GM19324 (cell line): Measurements from ENCODE around the gene TRIB2.

ENCODE experiments used
- ATAC-seq: cut with Tn5 transposase; IDR thresholded peaks from one replicate; pipeline ENCODE4 v1.9.1; 2021; ENCODE audit warnings: mild to moderate bottlenecking, moderate library complexity; ENCODE audit not compliant: unreplicated experiment, low FRiP score

The TRIB2 gene

DNA sequence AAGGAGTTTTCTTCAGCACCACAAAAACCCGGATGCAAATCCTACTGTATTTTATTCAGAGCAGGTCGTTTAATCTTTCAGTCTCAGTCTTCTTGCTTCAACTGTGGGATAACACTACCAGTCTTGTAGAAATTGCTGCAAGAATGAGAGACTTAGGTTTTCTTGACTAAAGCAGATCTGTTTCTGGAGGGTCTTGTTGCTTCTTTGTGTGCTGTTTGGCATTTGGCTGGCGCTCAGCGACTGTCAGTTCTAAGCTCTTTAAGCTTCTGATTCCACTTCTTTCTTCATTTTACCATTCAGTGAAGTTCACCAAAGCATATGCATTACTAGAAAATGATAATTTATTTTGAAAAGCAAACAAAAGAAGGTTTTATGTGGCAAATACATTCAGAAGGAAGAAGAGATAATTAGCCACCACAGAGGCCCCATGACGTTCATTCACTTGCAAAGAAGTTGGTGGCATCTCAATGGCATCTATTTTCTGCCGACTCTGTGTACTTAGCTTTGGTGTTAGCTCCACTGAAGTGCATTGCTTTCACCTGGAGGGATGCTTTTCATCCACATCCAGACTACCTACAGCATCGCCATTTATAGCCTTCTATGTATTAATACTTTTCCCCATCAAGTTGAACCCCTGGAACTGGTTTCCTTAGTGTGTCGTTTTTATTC is 53.7 kb downstream of the TRIB2 start:
- no peak for ATAC-seq

GRCh38 chr2:12771154-12771553 is 54.4 kb downstream of the TRIB2 start:
- ATAC-seq = no peak

DNA sequence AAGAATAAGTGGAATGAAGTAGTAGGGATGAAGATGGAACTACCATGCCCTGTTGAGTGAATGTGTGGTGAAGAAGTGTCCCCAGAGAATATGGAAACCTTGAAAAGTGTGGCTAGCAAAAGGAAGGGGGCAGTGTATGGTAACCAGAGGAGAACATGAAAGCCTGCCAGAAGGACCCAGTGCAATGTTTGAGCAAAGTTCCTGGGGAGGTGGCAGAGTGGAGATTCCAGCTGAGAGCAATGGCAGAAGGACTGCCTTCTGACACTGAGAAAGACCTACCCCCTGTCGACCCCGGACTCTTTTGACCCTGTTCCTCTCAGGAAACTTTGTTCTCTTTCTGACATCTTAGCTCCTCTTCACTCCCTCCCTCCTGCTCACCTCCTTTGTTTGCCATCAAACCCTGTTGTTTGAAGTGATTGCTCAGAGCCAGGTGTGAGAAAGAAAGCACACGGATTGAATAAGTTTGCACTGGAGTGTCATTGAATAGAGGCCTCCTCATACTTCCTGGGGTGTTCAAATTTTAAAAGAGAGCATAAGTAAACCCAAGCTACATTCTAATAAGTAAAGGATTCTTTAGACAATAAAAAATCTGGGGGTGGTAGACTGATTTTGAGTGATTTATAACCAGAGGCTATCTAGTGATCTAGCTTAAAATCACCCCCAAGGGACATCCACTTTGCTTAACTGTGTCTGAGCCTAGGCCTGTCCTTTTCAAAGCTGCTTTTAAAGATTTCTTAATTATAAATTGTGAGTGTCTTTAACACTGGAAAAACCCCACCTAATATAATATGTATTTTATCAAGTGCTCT is 57.1 kb downstream of the TRIB2 start:
- ATAC-seq = no peak

DNA sequence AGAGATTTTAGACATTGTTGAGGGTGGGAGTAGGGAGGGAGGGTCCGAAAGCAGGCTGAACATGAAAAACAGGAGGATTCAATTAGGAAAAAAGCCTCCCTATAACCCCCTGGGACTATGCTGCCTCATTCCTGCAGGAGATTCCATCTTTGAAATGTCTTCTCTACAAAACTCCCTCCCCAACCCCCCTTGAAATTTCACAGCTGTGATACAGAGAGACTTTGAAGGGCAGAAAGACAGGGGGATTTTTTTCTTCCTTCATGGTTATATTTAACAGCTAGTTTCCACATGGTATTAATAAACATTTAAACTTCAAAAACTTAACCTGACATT is 57.6 kb downstream of the TRIB2 start:
- no peak for ATAC-seq

GRCh38 chr2:12776521-12776961 is 59.8 kb downstream of the TRIB2 start:
- ATAC-seq = no peak

DNA sequence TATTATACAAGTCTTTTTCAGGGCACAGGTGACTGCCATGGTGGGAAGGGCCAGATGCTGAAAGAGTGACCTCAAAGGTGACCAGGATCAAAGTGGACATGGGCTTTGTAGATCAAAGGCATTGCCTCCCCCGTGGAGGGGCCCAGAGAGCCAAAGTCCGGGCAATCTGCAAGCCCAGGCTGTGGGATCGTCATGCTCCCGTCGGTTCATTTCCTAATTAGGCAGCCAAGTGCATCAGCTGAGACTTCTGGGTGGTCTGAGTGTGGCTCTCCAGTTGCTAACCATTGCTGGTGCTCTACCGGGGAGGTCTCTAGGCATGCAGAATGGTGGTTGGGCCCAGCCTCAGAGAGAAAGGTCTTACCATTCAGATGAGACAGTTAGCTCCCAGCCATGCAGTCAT is 61.6 kb downstream of the TRIB2 start:
- no peak for ATAC-seq

- no peak for ATAC-seq
Measured at GRCh38 chr2:12778811-12779579, 62.3 kb downstream of the TRIB2 start.

GRCh38 chr2:12781329-12781728 is 64.6 kb downstream of the TRIB2 start:
- no peak for ATAC-seq

DNA sequence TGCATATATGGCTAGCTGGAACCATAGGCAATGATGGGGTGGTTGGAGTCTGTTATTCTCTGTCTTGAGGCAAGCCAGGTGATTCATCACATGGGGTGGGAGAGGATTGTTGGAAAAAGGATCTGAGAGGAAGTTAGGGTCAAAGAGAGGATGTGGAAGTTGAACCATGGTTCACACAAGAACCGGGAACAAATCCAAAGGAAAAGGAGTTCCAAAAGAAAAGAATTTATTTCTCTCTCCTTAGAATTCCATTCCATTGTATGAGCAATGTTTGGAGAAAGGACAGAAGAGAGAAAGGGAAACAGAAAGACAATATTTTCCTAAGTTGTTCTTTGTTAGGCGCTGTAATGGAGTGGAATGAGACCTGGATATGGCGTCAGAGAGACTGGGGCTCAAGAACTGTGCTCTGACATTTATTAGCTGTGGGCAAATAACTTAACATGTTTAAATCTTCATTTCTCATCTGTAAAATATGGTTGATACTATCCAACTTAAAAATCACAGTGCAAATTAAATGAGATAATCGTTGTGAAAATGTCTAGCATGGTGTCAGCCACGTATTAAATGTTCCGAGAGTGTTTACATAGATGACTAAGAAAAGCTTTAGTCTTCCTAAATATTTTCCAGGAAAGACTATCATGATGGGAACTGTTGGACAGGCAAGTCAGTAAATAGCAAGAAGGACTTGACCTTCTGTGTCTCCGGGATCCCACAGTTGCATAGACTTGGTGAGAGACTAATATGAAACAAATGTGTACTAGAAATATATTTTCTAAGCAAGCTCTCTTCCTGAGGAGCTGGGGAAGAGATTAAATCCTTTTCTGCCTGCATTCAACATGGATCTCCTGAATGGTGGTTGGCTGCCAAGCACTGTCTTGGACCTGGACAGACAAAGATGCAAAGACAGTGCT is 71.4 kb downstream of the TRIB2 start:
- ATAC-seq = no peak

- ATAC-seq = no peak
Measured at GRCh38 chr2:12791906-12792305, 75.2 kb downstream of the TRIB2 start.
